Measurements from ENCODE around the gene FAM107B.

GRCh38 chr10:14555807-14556206, 218.9 kb downstream of the FAM107B start:
- no peak for TF ChIP-seq ZNF280D (tag by site-specific recombination; IDR thresholded peaks at IDR 0.05)
- TF ChIP-seq ZNF777 (tag by site-specific recombination; IDR thresholded peaks at IDR 0.05; ENCODE audit: borderline replicate concordance) = no peak
- TF ChIP-seq ZNF350 (tag by site-specific recombination; IDR thresholded peaks at IDR 0.05) = no peak
- TF ChIP-seq CTCF (tag by site-specific recombination; IDR thresholded peaks at IDR 0.05) = no peak
- no peak for TF ChIP-seq ZBTB20 (tag by site-specific recombination; IDR thresholded peaks at IDR 0.05)
- TF ChIP-seq ZNF549 (tag by site-specific recombination; IDR thresholded peaks at IDR 0.05) = no peak
- no peak for TF ChIP-seq ZBTB26 (tag by site-specific recombination; optimal IDR thresholded peaks at IDR 0.05)
- TF ChIP-seq ELK4 (IDR thresholded peaks at IDR 0.05; ENCODE audit: borderline replicate concordance, low read depth, low read length) = no peak
- no peak for TF ChIP-seq ZNF214 (tag by site-specific recombination; IDR thresholded peaks at IDR 0.05; ENCODE audit: borderline replicate concordance)
- TF ChIP-seq REST (tag by site-specific recombination; IDR thresholded peaks at IDR 0.05) = no peak
- TF ChIP-seq ZNF510 (tag by site-specific recombination; IDR thresholded peaks at IDR 0.05; ENCODE audit: insufficient replicate concordance) = no peak
- no peak for TF ChIP-seq ZBTB17 (tag by site-specific recombination; IDR thresholded peaks at IDR 0.05)

Measured in HEK293 (cell line).